Measurements from ENCODE around the gene EXOC4.

GRCh38 chr7:133237545-133237944 lies 15.3 kb upstream of the EXOC4 start:
- TF ChIP-seq POLR2A (IDR thresholded peaks at IDR 0.05) (no peak), CTCF (IDR thresholded peaks at IDR 0.05) (no peak)
